Progenitor cell of endocrine pancreas (in vitro differentiated cells): ENCODE measurements around the gene RALGDS. TPM values are rescaled to one million over a fixed set of nuclear protein-coding genes. Genes with fewer than 3 reads are reported as not detected.

Experiments
- DNase-seq: peaks from one replicate; pipeline ENCODE4 v3.0.0; 2021; ENCODE audit warnings: low spot score; ENCODE audit not compliant: unreplicated experiment
- H3K27ac Mint-ChIP-seq: 2 replicates; pipeline ENCODE4 v1.8.0; 2021; ENCODE audit warnings: mild to moderate bottlenecking, moderate library complexity, mixed read lengths
- H3K27me3 Mint-ChIP-seq: 2 replicates; pipeline ENCODE4 v1.8.0; 2021; ENCODE audit warnings: mixed read lengths
- H3K36me3 Mint-ChIP-seq: 2 replicates; pipeline ENCODE4 v1.8.0; 2022; ENCODE audit warnings: mixed read lengths; ENCODE audit not compliant: insufficient read depth
- H3K4me1 Mint-ChIP-seq: 2 replicates; pipeline ENCODE4 v1.8.0; 2021; ENCODE audit warnings: low read depth, mixed read lengths
- H3K4me3 Mint-ChIP-seq: 2 replicates; pipeline ENCODE4 v1.8.0; 2021; ENCODE audit warnings: low read depth, mild to moderate bottlenecking, moderate library complexity, mixed read lengths
- H3K9me3 Mint-ChIP-seq: 2 replicates; pipeline ENCODE4 v1.8.0; 2021; ENCODE audit warnings: low read depth, mixed read lengths
- total RNA-seq: library from RNA; stranded (reverse); gene quantifications from 2 replicates; pipeline ENCODE4 v1.2.1, GENCODE V29; 2021
- TF ChIP-seq, protein P1 (sequence below): fragments of 200-600 bp; sonication (generic); IDR thresholded peaks from one replicate; pipeline ENCODE4 v1.5.0; 2021; ENCODE audit warnings: antibody characterized with exemption, mild to moderate bottlenecking; ENCODE audit not compliant: unreplicated experiment

The RALGDS gene
- total RNA-seq, 1 donor from 2014 or later, result 84.6 TPM

DNA sequence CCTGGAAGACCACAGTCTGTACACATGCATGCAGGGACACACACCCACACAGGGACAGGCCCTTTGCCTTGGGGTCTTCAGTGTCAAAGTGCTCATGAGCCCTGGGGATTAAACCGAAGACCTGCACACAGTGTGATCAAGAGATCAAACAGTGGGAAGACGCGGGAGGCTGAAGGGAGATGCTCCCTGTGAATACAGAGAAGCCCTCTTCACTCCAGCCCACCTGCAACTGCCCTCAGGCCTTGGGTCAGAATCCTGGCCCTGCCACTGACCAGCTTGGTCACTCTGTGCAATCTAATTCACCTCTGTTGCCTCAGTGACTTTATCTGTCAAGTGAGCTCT lies 2.9 kb downstream of the RALGDS start:
- H3K9me3 Mint-ChIP-seq, result no peaks in the 10 kb centered on the region
- DNase-seq, result no peak
- no peak overlapping the region for H3K27ac Mint-ChIP-seq
- no peak overlapping the region for H3K4me3 Mint-ChIP-seq
- H3K27me3 Mint-ChIP-seq, result no peaks in the 10 kb centered on the region
- TF ChIP-seq, protein P1, sequence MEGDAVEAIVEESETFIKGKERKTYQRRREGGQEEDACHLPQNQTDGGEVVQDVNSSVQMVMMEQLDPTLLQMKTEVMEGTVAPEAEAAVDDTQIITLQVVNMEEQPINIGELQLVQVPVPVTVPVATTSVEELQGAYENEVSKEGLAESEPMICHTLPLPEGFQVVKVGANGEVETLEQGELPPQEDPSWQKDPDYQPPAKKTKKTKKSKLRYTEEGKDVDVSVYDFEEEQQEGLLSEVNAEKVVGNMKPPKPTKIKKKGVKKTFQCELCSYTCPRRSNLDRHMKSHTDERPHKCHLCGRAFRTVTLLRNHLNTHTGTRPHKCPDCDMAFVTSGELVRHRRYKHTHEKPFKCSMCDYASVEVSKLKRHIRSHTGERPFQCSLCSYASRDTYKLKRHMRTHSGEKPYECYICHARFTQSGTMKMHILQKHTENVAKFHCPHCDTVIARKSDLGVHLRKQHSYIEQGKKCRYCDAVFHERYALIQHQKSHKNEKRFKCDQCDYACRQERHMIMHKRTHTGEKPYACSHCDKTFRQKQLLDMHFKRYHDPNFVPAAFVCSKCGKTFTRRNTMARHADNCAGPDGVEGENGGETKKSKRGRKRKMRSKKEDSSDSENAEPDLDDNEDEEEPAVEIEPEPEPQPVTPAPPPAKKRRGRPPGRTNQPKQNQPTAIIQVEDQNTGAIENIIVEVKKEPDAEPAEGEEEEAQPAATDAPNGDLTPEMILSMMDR, result no peak
- H3K36me3 Mint-ChIP-seq, result no peaks in the 10 kb centered on the region
- peaks cover 12% of the 10 kb centered on the region for H3K4me1 Mint-ChIP-seq

DNA sequence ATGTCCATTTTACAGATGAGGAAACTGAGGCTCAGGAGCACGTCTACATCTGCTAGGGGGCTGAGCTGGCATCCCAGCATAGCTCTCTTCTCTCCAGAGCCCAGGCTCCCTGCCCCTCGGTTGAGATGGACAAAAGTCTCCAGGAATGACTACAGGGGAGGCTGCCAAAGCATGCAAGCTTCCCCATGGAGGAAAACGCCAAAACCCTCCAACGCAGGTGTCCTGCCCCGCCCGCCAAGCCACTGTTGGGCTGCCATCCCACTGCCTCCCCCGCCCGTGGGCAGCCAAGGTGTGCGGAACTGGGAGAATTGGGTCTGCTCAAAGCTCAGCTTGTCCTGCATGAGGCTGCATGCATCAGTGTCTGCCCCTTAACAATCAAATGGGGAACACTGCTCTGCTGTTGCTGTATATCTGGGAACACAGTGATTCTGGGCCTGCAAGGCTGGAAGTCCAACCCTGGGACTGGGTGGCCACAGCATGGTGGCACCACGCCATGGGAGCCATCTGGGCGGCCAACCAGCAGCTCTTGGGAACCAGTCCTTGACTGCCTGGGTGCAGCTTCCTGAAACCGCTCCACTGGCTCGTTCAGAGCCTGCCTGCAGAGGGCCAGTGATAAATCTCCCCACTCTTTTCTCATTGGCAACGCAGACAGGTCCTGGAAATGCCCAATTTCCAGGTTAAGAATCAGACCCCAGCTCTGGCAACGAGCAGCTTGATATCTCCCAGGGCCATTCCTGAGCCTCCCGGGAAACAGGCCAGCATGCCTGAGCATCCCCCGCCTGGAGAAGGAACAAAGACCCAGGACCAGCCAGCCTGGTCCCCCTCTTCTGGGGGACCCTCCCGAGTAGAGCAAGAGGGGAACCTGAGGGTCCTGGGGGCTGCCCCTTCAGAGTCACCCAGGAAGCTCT lies 3.5 kb downstream of the RALGDS start:
- Mint-ChIP-seq H3K27ac (no peak overlapping the region), H3K27me3 (no peaks in the 10 kb centered on the region)

DNA sequence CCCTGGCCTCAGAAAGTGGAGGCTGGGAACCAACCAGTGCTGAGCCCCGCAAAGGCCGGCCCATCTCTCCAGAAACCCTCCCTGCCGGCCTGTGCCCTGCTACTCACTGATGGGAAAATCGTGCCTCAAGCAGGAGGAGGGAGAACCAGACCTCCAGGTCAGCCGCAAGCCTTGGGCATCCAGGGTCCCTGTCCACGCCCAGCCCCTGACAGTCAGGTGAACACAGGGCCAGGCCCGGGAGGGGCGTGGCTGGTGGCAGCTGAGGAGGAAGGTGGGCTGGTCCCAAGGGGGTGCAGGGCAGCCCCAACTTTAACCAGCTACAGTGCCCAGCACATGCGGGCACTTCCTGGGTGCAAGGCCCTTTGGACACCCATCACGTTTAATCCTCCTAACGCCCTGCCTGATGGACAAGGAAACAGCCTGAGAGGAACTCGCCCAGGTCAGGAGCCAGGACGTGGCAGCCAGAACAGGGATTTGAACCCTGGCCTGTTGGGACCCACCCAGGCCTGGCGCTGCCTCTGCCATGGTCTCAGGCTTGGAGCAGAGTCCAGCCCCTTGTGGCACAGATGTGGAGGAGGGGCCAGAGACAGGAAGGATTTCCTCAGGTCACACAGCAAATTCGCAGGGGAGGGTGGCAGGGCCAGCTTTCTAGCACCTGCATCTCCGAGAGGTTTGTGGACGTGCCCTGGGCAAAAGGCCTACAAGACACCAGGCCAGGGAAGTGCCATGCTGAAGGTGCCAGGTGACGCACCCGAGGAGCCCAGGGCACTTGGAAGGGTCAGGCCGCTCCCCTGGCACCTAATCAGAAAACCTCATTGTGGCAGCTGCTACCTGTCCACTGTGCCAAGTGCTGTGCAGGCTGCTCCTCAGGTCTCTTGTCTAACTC lies 4.5 kb downstream of the RALGDS start:
- H3K27me3 Mint-ChIP-seq, result no peaks in the 10 kb centered on the region
- TF ChIP-seq, protein P1, result no peak
- no peaks in the 10 kb centered on the region for H3K9me3 Mint-ChIP-seq
- peaks cover 9% of the 10 kb centered on the region for H3K4me1 Mint-ChIP-seq
- no peak overlapping the region for H3K27ac Mint-ChIP-seq
- no peaks in the 10 kb centered on the region for H3K36me3 Mint-ChIP-seq
- DNase-seq, result no peak
- H3K4me3 Mint-ChIP-seq, result no peak overlapping the region

More for the DNA sequence above, 3.5 kb downstream of the RALGDS start:
- H3K4me3 Mint-ChIP-seq, result no peak overlapping the region
- no peaks in the 10 kb centered on the region for H3K9me3 Mint-ChIP-seq
- no peaks in the 10 kb centered on the region for H3K36me3 Mint-ChIP-seq
- H3K4me1 Mint-ChIP-seq, result peaks cover 9% of the 10 kb centered on the region
- no peak for DNase-seq
- TF ChIP-seq, protein P1, result no peak

DNA sequence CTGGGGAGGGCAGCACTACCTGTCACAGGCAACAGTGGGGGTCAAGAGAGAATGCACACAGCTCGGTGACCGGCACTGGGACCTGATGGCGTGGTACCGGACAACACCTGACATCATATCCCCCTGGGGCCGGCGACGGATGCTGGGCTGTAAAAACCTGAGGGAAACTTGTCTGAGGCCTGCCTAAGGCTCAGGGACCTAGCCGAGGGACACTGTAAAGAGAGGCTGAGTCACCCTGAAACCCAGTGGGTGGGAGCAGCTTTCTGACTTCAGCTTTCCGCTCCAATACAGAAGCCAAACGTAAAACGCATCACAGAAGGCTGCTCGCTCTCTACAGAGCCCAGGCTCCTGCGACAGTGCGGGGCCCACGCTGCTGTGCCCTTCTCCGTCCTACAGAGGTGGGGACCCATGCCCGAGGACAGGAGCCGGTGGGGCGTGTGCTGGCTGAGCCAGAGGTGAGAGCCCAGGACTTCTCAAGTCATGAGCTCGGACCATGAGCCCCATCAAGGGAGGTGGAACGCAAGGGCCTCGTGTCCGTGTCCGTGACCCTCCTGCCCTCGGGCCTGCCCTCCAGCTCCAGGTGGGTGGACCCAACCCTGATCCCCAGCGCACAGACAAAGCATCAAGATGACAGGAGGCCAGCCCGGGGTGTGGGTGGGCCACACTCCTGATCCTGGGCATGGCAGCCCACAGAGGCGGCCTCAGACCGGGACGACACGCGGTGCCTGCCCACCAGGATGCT lies 5.3 kb downstream of the RALGDS start:
- H3K27ac Mint-ChIP-seq, result no peak overlapping the region

More for the DNA sequence above, 5.3 kb downstream of the RALGDS start:
- H3K36me3 Mint-ChIP-seq, result no peaks in the 10 kb centered on the region
- no peaks in the 10 kb centered on the region for H3K27me3 Mint-ChIP-seq
- H3K4me1 Mint-ChIP-seq, result peaks cover 9% of the 10 kb centered on the region
- TF ChIP-seq, protein P1, result no peak
- no peaks in the 10 kb centered on the region for H3K9me3 Mint-ChIP-seq
- DNase-seq, result no peak
- H3K4me3 Mint-ChIP-seq, result no peak overlapping the region
